Stimulated activated CD4-positive, alpha-beta T cell treated with anti-CD3 and anti-CD28 coated beads, Interleukin-4, amount 100 ng/mL, for 1 hour (primary cell): ENCODE measurements around the gene CAV2.
A peak's percentile ranks its signal among the peaks of the same experiment; 100 is the strongest.
"Not testable (repeated sequence)": the region's sequence is repeated elsewhere in the genome, so short reads cannot be mapped to it uniquely, and the experiment has no call there.

Source experiments
- DNase-seq: peaks from one replicate; pipeline ENCODE4 v3.0.0-alpha.2; 2020

Gene CAV2

DNA sequence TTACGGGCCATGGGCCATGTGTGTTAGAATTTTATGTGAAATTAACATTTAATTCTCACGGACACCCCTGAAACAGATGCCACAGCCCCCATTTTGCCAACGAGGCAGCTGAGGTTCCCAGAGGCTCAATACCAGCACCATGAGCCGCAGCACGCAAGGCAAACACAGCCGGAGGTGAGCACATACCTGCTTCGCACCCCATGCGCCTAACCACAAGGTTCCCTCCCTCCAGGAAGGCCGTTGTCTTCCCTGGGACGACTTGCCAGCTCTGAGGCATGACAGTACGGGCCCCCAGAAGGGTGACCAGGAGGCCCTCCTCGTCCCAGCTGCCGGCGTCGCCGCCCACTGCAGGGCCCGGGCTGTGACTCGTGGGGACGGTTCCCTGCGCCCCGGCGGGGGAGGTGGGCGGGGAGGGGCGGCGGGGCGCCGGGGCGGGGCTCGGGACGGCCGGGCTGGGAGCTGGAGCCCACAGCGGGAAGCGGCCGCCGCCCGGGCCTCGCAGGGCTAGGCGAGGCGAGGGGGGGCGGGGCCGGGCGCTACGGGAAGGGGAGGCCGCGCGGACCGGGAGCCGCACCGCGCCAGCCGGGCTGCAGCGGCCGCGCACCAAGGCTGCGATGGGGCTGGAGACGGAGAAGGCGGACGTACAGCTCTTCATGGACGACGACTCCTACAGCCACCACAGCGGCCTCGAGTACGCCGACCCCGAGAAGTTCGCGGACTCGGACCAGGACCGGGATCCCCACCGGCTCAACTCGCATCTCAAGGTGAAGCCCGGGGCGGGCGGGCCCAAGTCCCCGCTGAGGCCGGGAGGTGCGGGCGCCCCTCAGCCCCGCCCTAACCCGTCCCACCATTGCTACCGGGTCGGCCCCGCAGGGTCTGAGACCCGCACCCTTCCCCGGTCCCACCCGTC lies at the start of gene CAV2:
CAV2 (plus strand) TSS at position 571 of the 910 bp plus-strand sequence; CDS start at position 615, 44 bp downstream.
- peak; percentile 5 for DNase-seq

DNA sequence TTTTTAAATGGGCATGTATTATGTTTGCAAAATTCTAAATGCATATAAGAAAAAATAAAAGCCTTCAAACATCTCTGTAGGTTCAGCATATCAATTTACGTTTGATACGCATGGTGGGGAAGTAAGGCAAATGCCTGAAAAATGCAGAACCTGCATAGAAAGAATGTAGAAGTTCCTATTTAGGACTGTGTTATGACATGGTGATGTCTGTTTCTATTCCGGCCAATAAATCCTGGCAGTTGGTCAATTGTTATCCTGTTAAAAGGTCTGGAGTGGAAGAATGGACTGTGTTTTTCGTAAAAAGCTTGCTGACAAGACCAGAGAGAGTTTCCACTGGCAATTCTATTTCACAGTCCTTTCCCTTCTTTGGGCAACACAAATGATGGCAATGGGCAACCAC lies 49.6 kb upstream of the CAV2 start:
- no peak for DNase-seq

- DNase-seq = no peak
Observed at GRCh38 chr7:116451957-116452729, 47.4 kb upstream of the CAV2 start.

DNA sequence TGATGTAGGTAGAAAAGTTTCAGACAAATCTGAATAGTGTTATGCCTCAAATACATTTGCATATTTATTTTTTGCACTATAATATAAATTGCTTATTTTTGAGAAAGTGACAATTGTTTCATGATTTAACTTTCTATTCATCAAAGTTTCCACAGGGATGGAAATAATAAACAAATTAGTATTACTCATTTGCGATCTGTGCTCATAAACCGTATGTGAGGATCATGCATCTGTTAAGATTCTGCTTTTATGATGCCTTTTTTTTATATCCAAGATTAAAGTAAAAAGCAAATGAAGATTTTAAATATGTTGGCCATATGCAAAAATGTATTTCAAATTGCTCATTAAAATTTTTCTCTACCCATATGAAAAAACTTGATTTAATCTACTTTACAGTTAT lies 45.2 kb upstream of the CAV2 start:
- no peak for DNase-seq

DNA sequence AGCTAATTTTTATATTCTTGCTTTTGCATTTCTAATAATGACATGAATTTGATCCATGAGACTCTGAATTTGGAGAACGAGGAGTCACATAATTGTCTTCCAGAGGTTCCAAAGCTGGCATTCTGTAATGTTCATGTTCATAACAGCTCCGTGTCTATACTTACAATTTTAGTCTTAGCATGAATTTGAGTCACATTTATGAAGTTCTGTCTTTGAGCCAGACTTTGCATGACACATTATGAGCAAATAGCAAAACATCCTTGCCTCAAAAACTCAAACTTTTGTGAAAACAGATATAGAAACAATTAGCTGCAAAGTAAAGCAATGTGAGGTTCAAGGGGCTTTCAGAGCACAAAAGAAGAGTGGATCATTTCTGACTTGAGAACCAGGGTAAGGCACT lies 44.5 kb upstream of the CAV2 start:
- no peak for DNase-seq

- no peak for DNase-seq
Observed at GRCh38 chr7:116455499-116455898, 44.0 kb upstream of the CAV2 start.

DNA sequence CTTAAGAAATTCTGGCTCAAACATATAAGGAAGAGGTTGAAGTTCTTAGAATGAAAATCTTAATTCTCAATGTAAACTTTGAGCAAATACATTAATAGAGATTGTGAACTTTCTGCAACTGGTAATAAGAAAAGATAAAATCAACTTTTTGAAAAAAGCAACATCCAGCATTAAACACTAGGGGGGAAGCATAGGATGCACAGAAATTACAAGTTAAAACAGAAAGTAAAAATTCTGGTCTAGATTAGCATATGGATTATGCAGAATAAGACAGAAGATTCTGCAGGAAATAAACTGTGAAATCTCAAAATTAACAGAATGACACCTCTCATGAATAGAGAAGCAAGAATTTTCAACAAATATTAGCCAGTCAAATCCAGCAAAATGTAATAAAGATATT lies 38.0 kb upstream of the CAV2 start:
- DNase-seq = no peak

DNA sequence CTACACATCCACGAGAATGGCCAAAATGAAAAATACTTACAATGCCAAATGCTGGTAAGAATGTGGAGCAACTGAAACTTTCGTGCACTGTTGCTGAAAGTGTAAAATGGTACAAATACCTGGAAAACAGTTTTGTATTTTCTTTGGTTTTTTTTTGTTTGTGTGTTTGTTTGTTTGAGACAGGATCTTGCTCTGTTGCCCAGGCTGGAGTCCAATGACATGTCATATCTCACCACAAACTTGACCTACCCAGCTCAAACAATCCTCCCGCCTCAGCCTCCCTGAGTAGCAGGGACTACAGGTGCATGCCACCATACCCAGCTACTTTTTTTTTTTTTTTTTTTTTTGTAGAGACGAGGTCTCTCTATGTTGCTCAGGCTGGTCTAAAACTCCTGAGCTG lies 35.6 kb upstream of the CAV2 start:
- no peak for DNase-seq

DNA sequence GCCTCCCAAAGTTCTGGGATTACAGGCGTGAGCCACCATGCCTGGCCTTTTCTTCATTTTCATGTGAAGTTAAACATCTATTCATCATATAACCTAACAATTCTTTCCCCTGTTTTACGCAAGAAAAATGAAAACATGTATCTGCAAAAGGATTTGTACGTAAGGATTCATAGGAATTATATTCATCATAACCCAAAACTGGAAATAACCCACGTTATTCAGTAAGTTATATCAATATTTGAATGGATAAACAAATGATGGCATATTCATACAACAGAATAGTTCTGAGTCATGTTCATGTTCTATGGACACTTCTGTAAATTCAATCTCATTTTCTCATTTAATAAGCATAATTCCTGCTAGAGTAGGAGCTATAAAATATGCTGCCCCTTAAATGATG lies 35.2 kb upstream of the CAV2 start:
- DNase-seq = no peak

GRCh38 chr7:116465125-116465524 lies 34.4 kb upstream of the CAV2 start:
- DNase-seq = no peak

DNA sequence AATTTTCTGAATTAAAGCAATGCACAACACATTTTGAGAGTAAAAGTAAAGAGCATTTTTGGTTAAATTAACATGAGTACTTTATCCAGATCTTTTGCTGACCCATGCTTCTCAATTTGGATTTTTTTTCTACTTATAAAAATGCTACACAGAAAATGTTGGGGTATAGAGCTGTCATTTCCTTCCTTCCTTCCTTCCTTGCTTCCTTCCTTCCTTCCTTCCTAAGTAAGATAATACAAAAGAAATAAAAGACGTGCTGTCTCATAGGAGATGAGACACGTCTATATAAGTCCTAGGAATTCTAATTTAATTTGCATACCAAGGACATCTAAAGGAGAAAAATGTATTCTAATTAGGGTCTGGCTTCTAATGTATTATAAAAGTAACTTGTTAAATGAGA lies 31.0 kb upstream of the CAV2 start:
- no peak for DNase-seq

GRCh38 chr7:116477625-116478024 lies 21.9 kb upstream of the CAV2 start:
- no peak for DNase-seq

- DNase-seq = no peak
Observed at GRCh38 chr7:116478834-116479233, 20.7 kb upstream of the CAV2 start.

- DNase-seq = no peak
Observed at GRCh38 chr7:116483271-116483942, 16.1 kb upstream of the CAV2 start.

DNA sequence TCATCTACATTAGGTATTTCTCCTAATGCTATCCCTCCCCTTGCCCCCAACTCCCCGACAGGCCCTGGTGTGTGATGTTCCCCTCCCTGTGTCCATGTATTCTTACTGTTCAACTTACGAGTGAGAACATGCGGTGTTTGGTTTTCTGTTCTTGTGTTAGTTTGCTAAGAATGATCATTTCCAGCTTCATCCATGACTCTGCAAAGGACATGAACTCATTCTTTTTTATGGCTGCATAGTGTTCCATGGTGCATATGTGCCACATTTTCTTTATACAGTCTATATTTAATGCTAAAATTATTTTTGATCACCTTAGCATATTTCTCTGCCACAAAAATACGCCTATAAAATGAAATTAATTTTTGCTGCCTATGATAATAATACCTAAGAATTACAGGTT lies 15.1 kb upstream of the CAV2 start:
- DNase-seq = not testable (repeated sequence)

- no peak for DNase-seq
Observed at GRCh38 chr7:116487907-116488521, 11.5 kb upstream of the CAV2 start.

GRCh38 chr7:116490351-116490750 lies 9.2 kb upstream of the CAV2 start:
- no peak for DNase-seq

DNA sequence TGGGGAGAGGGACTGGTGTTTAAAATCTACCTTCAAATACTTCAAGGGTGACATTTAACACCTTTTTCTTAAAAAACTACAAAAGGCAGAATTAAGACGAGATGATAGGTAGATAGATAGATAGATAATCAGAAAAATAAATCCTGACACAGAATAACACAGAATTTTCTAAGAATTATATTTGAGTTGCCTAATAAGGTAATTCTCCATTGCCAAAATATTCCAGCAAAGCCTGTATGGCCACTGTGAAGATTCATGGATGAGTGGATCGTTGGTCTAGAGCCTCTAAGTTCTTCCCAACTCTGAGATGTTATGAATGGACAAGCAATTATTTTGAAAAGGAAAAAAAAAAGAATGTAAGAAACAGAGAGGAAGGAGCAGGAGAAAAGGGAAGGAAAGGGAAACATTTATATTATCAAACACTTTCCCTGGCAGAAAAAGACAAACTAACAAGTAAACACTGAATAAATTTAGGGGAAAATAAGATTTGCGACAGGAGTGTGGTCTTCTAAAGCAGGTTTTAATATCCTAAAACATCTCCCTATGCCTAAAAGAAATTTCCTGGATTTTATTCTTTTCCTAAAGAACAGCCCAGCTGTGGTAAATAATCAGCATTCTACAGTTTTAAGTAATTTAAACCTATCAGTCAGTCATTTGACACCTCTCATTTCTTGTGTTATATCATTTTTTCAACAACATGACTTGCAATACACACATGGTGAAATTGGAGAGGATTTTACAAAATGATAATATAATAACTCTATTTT lies 7.5 kb upstream of the CAV2 start:
- no peak for DNase-seq

GRCh38 chr7:116492654-116493109 lies 6.9 kb upstream of the CAV2 start:
- DNase-seq = no peak

DNA sequence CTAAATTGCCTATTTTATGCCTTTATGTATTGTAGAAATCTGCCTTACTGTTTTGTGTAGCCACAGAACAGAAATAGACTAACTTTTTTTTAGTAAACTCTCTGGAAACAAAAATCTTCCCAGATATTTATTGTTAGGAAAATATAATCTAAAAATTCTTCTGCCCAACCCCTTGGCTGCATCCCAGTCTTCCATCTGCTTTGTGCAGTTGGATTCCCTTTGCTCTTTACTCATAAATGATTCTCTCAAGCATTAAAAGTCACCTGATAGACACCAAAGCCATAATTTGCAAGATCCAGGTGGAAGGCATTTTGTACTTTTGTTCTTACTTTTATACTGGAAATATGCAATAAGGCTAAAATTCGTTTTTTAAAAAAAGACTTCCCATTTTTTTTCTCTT lies 6.1 kb upstream of the CAV2 start:
- DNase-seq = no peak

DNA sequence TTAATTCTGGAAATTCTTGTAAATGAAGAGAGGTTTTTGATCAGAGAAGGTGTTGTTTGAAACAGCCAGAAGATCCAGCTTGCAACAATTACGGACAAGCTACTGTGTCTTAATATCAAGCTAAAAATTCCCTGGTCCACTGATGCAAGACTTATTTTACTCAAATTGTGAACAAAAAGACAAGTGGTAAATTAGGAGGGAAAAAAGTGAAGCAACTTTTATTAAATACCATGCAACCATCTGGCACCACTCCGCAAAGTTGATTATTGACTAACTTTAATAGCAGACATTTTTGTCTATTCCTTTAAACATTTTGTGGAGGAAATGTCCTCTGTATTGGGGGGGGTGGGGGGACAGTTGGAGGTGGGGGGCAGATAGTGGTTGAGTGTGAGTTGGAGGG lies 5.1 kb upstream of the CAV2 start:
- no peak for DNase-seq

- no peak for DNase-seq
Observed at GRCh38 chr7:116495736-116496135, 3.8 kb upstream of the CAV2 start.
